ENCODE measurements around the gene SUMO3.

- TF ChIP-seq, protein P1, sequence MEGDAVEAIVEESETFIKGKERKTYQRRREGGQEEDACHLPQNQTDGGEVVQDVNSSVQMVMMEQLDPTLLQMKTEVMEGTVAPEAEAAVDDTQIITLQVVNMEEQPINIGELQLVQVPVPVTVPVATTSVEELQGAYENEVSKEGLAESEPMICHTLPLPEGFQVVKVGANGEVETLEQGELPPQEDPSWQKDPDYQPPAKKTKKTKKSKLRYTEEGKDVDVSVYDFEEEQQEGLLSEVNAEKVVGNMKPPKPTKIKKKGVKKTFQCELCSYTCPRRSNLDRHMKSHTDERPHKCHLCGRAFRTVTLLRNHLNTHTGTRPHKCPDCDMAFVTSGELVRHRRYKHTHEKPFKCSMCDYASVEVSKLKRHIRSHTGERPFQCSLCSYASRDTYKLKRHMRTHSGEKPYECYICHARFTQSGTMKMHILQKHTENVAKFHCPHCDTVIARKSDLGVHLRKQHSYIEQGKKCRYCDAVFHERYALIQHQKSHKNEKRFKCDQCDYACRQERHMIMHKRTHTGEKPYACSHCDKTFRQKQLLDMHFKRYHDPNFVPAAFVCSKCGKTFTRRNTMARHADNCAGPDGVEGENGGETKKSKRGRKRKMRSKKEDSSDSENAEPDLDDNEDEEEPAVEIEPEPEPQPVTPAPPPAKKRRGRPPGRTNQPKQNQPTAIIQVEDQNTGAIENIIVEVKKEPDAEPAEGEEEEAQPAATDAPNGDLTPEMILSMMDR (IDR thresholded peaks at IDR 0.05): no peak
- no peak for TF ChIP-seq POLR2A (IDR thresholded peaks at IDR 0.05)
Observed at GRCh38 chr21:44828362-44829056, 10.6 kb upstream of the SUMO3 start.

All from testis (tissue), 2 donors.